ENCODE data around the gene CMIP.

- TF ChIP-seq CTCF (IDR thresholded peaks at IDR 0.05) (no peak), POLR2A (IDR thresholded peaks at IDR 0.05) (no peak)
Observed at GRCh38 chr16:81522108-81522701, 77.6 kb downstream of the CMIP start.

Data from Peyer's patch (tissue), 4 donors.